ENCODE results near the gene UTP3.
"Not testable (repeated sequence)": the region's sequence is repeated elsewhere in the genome, so short reads cannot be mapped to it uniquely, and the experiment has no call there.

- not testable (repeated sequence) for TF ChIP-seq POLR2A, CTCF, POLR2AphosphoS5 (IDR thresholded peaks at IDR 0.05)
Measured at GRCh38 chr4:70726515-70726914, 38.2 kb downstream of the UTP3 start.

All from upper lobe of left lung (tissue), 4 donors.